ENCODE measurements around the gene PLEKHG3.

Gene PLEKHG3

DNA sequence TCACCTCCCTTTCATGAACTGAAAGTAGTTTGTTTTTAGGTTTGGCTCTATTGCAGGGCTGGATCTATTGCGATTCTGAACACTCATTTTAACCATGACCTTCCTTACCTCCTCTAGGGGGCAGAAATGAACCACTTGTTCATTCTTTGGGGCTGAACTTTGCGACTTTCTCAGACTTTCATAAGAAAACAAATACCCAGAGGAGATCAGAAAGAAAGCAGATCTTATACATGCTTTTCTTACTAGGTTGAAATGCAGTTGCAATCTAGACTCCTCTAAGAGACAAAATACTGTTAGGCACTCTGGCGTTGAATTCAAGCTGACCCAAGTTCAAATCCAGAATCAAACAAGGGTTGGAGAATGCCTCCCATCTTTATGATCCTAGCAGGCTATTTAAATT, 32.6 kb upstream of the PLEKHG3 start:
- no peak overlapping the region for H3K4me3 ChIP-seq (ENCODE audit: control insufficient read depth, low read depth, low read length)
- DNase-seq (ENCODE audit: low read depth) = peak; percentile 73
- TF ChIP-seq, protein P1, sequence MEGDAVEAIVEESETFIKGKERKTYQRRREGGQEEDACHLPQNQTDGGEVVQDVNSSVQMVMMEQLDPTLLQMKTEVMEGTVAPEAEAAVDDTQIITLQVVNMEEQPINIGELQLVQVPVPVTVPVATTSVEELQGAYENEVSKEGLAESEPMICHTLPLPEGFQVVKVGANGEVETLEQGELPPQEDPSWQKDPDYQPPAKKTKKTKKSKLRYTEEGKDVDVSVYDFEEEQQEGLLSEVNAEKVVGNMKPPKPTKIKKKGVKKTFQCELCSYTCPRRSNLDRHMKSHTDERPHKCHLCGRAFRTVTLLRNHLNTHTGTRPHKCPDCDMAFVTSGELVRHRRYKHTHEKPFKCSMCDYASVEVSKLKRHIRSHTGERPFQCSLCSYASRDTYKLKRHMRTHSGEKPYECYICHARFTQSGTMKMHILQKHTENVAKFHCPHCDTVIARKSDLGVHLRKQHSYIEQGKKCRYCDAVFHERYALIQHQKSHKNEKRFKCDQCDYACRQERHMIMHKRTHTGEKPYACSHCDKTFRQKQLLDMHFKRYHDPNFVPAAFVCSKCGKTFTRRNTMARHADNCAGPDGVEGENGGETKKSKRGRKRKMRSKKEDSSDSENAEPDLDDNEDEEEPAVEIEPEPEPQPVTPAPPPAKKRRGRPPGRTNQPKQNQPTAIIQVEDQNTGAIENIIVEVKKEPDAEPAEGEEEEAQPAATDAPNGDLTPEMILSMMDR (conservative IDR thresholded peaks at IDR 0.05; ENCODE audit: control insufficient read depth, insufficient read depth, low read depth, low read length) = peak; percentile 82

DNA sequence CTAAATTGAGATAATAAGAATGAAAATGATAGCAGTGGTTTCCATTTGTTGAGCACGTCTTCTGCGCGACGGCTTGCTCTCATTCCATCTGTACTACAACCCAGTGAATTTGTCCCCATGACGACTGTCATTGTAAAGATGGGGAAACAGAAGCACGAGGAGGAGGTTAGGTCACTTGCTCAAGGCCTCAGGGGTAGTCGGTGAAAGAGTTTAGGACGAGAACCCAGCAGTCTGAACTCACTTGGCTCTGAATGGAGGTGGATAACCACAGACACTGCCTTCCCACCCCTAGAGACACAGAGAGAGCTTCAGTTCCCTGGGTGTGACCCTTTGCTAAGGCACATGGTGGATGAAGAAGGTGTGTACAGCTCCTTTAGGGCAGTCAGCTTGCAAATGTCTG, 30.9 kb upstream of the PLEKHG3 start:
- TF ChIP-seq, protein P1 (conservative IDR thresholded peaks at IDR 0.05; ENCODE audit: control insufficient read depth, insufficient read depth, low read depth, low read length) = no peak
- H3K4me3 ChIP-seq (ENCODE audit: control insufficient read depth, low read depth, low read length) = no peak overlapping the region
- no peak for DNase-seq (ENCODE audit: low read depth)

DNA sequence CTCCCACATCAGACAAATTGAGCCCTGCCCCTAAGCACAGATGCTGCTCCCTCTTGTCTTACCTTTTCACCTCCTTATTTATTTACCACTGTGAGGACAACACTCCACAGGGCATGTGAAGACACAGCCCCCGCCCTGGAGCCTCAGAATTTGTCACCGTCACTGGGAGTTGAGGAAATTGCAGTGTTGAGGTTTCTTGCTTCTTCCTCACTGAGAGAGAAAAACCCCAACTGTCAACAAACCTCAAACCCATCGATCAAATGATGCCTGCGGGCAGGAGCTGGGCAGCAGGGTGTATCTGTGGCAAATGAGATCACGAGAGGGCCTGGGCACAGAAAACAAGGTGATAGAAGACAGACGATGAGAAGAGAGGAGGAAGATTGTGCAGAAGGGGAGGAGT, 30.5 kb upstream of the PLEKHG3 start:
- TF ChIP-seq, protein P1 (conservative IDR thresholded peaks at IDR 0.05; ENCODE audit: control insufficient read depth, insufficient read depth, low read depth, low read length) = no peak
- H3K4me3 ChIP-seq (ENCODE audit: control insufficient read depth, low read depth, low read length) = no peak overlapping the region
- DNase-seq (ENCODE audit: low read depth) = no peak

DNA sequence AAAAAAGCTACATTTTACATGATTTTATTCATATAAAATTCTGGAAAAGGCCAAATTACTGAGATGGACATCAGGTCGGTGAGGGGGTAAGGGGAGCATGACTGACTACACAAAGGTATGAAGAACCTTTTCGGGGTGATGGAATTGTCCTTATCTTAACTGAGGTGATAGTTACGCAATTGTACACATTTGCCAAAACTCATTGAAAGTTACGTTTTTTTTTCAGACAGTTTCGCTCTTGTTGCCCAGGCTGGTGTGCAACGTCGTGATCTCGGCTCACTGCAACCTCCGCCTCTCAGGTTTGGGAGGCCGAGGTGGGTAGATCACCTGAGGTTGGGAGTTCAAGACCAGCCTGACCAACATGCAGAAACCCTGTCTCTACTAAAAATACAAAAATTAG, 29.4 kb upstream of the PLEKHG3 start:
- TF ChIP-seq, protein P1 (conservative IDR thresholded peaks at IDR 0.05; ENCODE audit: control insufficient read depth, insufficient read depth, low read depth, low read length) = no peak
- DNase-seq (ENCODE audit: low read depth) = no peak
- no peak overlapping the region for H3K4me3 ChIP-seq (ENCODE audit: control insufficient read depth, low read depth, low read length)

DNA sequence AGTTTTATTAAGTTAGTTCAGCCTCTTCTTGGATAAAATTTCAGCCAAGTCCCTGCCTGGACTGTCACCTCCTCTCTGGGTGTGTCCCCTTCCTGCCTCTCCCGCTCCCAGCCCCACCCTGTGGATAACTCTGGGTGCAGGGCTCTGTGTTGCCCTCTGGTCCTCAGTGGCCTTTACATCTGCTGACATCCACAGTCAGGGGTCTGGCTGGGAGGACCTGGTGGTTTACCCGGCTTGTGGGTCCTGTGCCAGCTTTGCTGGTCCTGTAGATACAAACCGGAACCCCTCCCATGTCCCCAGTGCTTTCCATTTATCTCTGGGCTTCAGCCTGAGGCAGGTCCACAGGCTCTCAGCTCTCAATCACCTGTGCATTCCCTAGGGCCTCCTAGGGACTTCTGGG, 28.9 kb upstream of the PLEKHG3 start:
- TF ChIP-seq, protein P1 (conservative IDR thresholded peaks at IDR 0.05; ENCODE audit: control insufficient read depth, insufficient read depth, low read depth, low read length) = no peak
- no peak for DNase-seq (ENCODE audit: low read depth)

DNA sequence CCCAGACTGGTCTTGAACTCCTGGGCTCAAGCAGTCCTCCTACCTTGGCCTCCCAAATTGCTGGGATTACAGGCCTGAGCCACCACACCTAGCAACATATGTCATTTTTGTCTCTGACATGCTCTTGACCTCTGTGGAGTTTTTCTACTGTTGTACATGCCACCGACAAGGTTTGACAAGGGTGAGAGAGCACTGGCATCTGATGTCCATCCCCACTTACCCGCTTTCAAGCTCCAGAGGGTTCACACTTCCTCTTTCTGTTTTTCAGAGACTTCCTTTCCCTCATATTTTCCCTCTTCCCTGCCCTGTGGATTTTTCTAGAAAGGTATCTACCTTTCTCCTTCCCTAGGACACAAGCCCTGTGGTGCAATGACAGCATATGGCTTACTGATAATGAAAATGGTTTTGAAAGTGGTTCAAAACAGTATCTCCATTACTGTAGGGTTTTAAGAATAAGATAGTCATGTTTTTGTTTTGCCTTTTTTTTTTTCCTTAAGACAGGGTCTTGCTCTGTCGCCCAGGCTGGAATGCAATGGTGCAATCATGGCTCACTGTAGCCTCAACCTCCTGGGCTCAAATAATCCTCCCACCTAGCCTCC, 27.7 kb upstream of the PLEKHG3 start:
- H3K4me3 ChIP-seq (ENCODE audit: control insufficient read depth, low read depth, low read length) = no peak overlapping the region
- TF ChIP-seq, protein P1 (conservative IDR thresholded peaks at IDR 0.05; ENCODE audit: control insufficient read depth, insufficient read depth, low read depth, low read length) = no peak
- DNase-seq (ENCODE audit: low read depth) = no peak

More for the DNA sequence above, 28.9 kb upstream of the PLEKHG3 start:
- H3K4me3 ChIP-seq (ENCODE audit: control insufficient read depth, low read depth, low read length) = no peak overlapping the region
